Neuronal stem cell (in vitro differentiated cells): ENCODE measurements around the gene TIMM21. TPM values are rescaled to one million over a fixed set of nuclear protein-coding genes. Genes with fewer than 3 reads are reported as not detected.
A peak's percentile ranks its signal among the peaks of the same experiment; 100 is the strongest.

ENCODE experiments used
- DNase-seq: peaks from one replicate; pipeline ENCODE4 v3.0.0-alpha.2; 2013; ENCODE audit warnings: low spot score
- H2AFZ ChIP-seq: one replicate; pipeline ENCODE4 v1.6.1; 2013; ENCODE audit warnings: mild to moderate bottlenecking, low read length, inconsistent platforms
- H2AK5ac ChIP-seq: 2 replicates; pipeline ENCODE4 v1.6.1; 2013; ENCODE audit warnings: low read depth, mild to moderate bottlenecking, inconsistent platforms, low read length, moderate library complexity, mixed read lengths
- H2BK120ac ChIP-seq: 2 replicates; pipeline ENCODE4 v1.6.1; 2013; ENCODE audit warnings: low read depth, mild to moderate bottlenecking, inconsistent platforms, low read length, moderate library complexity, mixed read lengths
- H2BK12ac ChIP-seq: one replicate; pipeline ENCODE4 v1.6.1; 2013; ENCODE audit warnings: low read length, inconsistent platforms
- H2BK15ac ChIP-seq: 2 replicates; pipeline ENCODE4 v1.6.1; 2013; ENCODE audit warnings: mild to moderate bottlenecking, low read length, inconsistent platforms, mixed read lengths
- H2BK5ac ChIP-seq: one replicate; pipeline ENCODE4 v1.6.1; 2013; ENCODE audit warnings: inconsistent platforms, mild to moderate bottlenecking, low read length, moderate library complexity
- H3K14ac ChIP-seq: one replicate; pipeline ENCODE4 v1.6.1; 2013; ENCODE audit warnings: low read length, inconsistent platforms
- H3K18ac ChIP-seq: 2 replicates; pipeline ENCODE4 v1.6.1; 2013; ENCODE audit warnings: low read length, inconsistent platforms
- H3K23ac ChIP-seq: 2 replicates; pipeline ENCODE4 v1.6.1; 2013; ENCODE audit warnings: low read depth, mild to moderate bottlenecking, mixed read lengths, low read length, inconsistent platforms; ENCODE audit not compliant: poor library complexity
- H3K27ac ChIP-seq: replicated peaks from 3 replicates; pipeline ENCODE4 v1.5.1; 2013; ENCODE audit warnings: low read length, inconsistent platforms
- H3K27me3 ChIP-seq, 3 experiments: 2 replicates each; pipeline ENCODE4 v1.6.1; 2013; ENCODE audit warnings: low read length in 3 of 3, mild to moderate bottlenecking in 2 of 3, inconsistent platforms in 1 of 3, low read depth in 1 of 3, mixed read lengths in 1 of 3, moderate library complexity in 1 of 3; ENCODE audit not compliant: control insufficient read depth in 3 of 3, insufficient read depth in 3 of 3
- H3K36me3 ChIP-seq, 2 donors: replicated peaks in 1 of 2; 2 replicates each; pipeline ENCODE4 v1.6.1; 2013; ENCODE audit warnings: low read length in 2 of 2; ENCODE audit not compliant: control insufficient read depth in 2 of 2, insufficient read depth in 2 of 2
- H3K4ac ChIP-seq: 2 replicates; pipeline ENCODE4 v1.6.1; 2013; ENCODE audit warnings: inconsistent platforms, mild to moderate bottlenecking, low read length, moderate library complexity
- H3K4me1 ChIP-seq, 2 donors: 1 replicate in 1 of 2; 2 replicates in 1 of 2; pipeline ENCODE4 v1.6.1; 2013; ENCODE audit warnings: low read length in 2 of 2, low read depth in 1 of 2; ENCODE audit not compliant: control insufficient read depth in 2 of 2, insufficient read depth in 1 of 2
- H3K4me2 ChIP-seq: one replicate; pipeline ENCODE4 v1.6.1; 2013; ENCODE audit warnings: mild to moderate bottlenecking, low read length, inconsistent platforms; ENCODE audit not compliant: insufficient read depth, poor library complexity, severe bottlenecking
- H3K4me3 ChIP-seq, 2 donors: 2 replicates each; pipeline ENCODE4 v1.5.1; 2013; ENCODE audit warnings: low read length in 2 of 2, mild to moderate bottlenecking in 2 of 2, inconsistent platforms in 1 of 2, moderate library complexity in 1 of 2
- H3K79me1 ChIP-seq: one replicate; pipeline ENCODE4 v1.6.1; 2013; ENCODE audit warnings: low read depth, mild to moderate bottlenecking, inconsistent platforms, low read length, moderate library complexity
- H3K9ac ChIP-seq: one replicate; pipeline ENCODE4 v1.6.1; 2013; ENCODE audit warnings: mild to moderate bottlenecking, low read depth, low read length, inconsistent platforms; ENCODE audit not compliant: poor library complexity
- H3K9me3 ChIP-seq, 2 donors: replicated peaks in 1 of 2; 2 replicates each; pipeline versions ENCODE3 to v1.6.1; 2013; ENCODE audit warnings: low read length in 2 of 2, mild to moderate bottlenecking in 2 of 2, inconsistent platforms in 1 of 2, low read depth in 1 of 2, mixed read lengths in 1 of 2, moderate library complexity in 1 of 2; ENCODE audit not compliant: control insufficient read depth in 2 of 2, insufficient read depth in 1 of 2
- H4K8ac ChIP-seq: one replicate; pipeline ENCODE4 v1.6.1; 2013; ENCODE audit warnings: low read depth, mild to moderate bottlenecking, inconsistent platforms, low read length, moderate library complexity
- H4K91ac ChIP-seq: one replicate; pipeline ENCODE4 v1.6.1; 2013; ENCODE audit warnings: low read length, low read depth, mild to moderate bottlenecking, inconsistent platforms; ENCODE audit not compliant: poor library complexity
- WGBS, 2 donors: extraction: QIAGEN DNeasy Blood & Tissue Kit; methylation state at CpG; one replicate each; pipeline ENCODE4 v1.1.7; 2013; ENCODE audit warnings: missing lambda C conversion rate in 2 of 2, mixed read lengths in 1 of 2; ENCODE audit not compliant: insufficient read length in 2 of 2, insufficient replicate concordance in 1 of 2; ENCODE audit errors: extremely low coverage in 2 of 2; 5-methylcytosine and 5-hydroxymethylcytosine counted together
- polyA plus RNA-seq, 2 experiments: library from polyadenylated mRNA; stranded (reverse); fragments of 200-250 nt; gene quantifications; one replicate each; pipeline ENCODE4 v1.2.3, GENCODE V29; 2013

Gene TIMM21
- polyA plus RNA-seq (2013, experiment 1 of 2): 17.2 TPM
- polyA plus RNA-seq (2013, experiment 2 of 2): 18.9 TPM

- Histone ChIP-seq H3K4me3 (peak within 1 kb of the TSS; percentile 85 to 97), H2BK15ac (no peak within 1 kb of the TSS), H2BK12ac (peak within 1 kb of the TSS; percentile 35), H3K27me3 (no peaks in the 10 kb centered on the region), H3K36me3 (peaks cover 2 to 28% of the 10 kb centered on the region in 2 donors), H3K9ac (peak within 1 kb of the TSS; percentile 80), H4K8ac (no peak within 1 kb of the TSS), H3K14ac (no peak within 1 kb of the TSS), H3K4me2 (peak within 1 kb of the TSS; percentile 88), H2AFZ (peak within 1 kb of the TSS; percentile 91), H3K9me3 (no peaks in the 10 kb centered on the region), H3K4me1 (peaks cover 8 to 17% of the 10 kb centered on the region in 2 donors), H3K23ac (no peak within 1 kb of the TSS), H2BK120ac (no peak within 1 kb of the TSS), H3K4ac (no peak within 1 kb of the TSS), H4K91ac (no peak within 1 kb of the TSS), H3K18ac (peak within 1 kb of the TSS; percentile 78), H3K79me1 (peaks cover 2% of the 10 kb centered on the region), H3K27ac (peak within 1 kb of the TSS; percentile 75), H2AK5ac (peak within 1 kb of the TSS; percentile 14), H2BK5ac (no peak within 1 kb of the TSS)
- DNase-seq: peak; percentile 94
- no CpG with 5 or more reads among the region's 58 CpGs for WGBS, 2 donors
These were observed at the start of gene TIMM21, which contains the start of gene FBXO15 for GRCh38 chr18:74147779-74148542. TIMM21 (plus strand) TSS chr18:74148523; CDS start chr18:74148809, 286 bp downstream. FBXO15 (minus strand) TSS chr18:74147834; CDS start chr18:74147785, 49 bp downstream.

DNA sequence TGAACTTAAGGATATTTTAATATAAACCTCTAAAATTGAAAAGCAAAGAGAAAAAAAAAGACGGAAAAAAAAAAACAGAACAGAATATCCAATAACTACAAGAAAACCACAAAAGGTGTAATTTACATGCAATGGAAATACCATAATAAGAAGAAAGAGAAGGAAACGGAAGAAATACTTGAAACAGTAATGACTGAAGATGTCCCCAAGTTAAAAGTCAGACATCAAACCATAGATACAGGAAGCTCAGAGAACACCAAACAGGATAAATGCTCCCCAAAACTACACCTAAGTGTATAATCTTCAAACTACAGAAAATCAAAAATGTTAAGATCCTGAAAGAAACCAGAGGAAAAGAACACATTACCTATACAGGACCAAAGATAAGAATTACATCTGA is 39.9 kb upstream of the TIMM21 start:
- H2AK5ac ChIP-seq: no peak overlapping the region
- H3K4me1 ChIP-seq: no peaks in the 10 kb centered on the region
- no peaks in the 10 kb centered on the region for H3K79me1 ChIP-seq
- H2BK12ac ChIP-seq: no peak overlapping the region
- H3K36me3 ChIP-seq: no peaks in the 10 kb centered on the region
- H4K91ac ChIP-seq: no peak overlapping the region
- no peak overlapping the region for H3K18ac ChIP-seq
- H3K14ac ChIP-seq: no peak overlapping the region
- peaks cover 2 to 9% of the 10 kb centered on the region in 2 donors for H3K9me3 ChIP-seq
- no peak for DNase-seq
- no peak overlapping the region for H3K4me2 ChIP-seq
- H2BK15ac ChIP-seq: no peak overlapping the region
- H2BK120ac ChIP-seq: no peak overlapping the region
- H2BK5ac ChIP-seq: no peak overlapping the region
- no peak overlapping the region for H3K4ac ChIP-seq
- H3K9ac ChIP-seq: no peak overlapping the region
- H3K23ac ChIP-seq: no peak overlapping the region
- no peaks in the 10 kb centered on the region for H3K27me3 ChIP-seq
- H3K27ac ChIP-seq: no peak overlapping the region
- no peak overlapping the region for H3K4me3 ChIP-seq
- H2AFZ ChIP-seq: no peak overlapping the region
- H4K8ac ChIP-seq: no peak overlapping the region
- WGBS, 2 donors: no CpG with 5 or more reads among the region's 2 CpGs

DNA sequence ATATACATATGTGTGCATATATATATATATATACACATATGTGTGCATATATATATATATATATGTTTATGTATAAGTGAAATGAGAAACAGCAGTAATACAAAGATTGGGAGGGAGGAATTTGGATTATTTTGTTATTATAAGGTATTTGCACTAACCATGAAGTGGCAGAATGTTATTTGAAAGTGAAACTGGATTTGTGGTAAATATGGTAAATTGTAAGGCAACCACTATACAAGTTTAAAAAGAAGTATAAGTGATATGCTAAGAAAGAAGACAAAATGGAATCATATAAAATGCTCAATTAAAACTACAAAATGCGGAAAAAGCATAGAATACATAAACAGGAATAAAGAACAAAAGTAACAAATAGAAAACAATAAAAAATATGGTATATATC is 38.2 kb upstream of the TIMM21 start:
- H3K4ac ChIP-seq: no peak overlapping the region
- H2AK5ac ChIP-seq: no peak overlapping the region
- no peak overlapping the region for H3K14ac ChIP-seq
- H2BK12ac ChIP-seq: no peak overlapping the region
- H3K4me3 ChIP-seq: no peak overlapping the region
- H3K27me3 ChIP-seq: no peaks in the 10 kb centered on the region
- DNase-seq: no peak
- no peak overlapping the region for H2BK15ac ChIP-seq
- H2BK120ac ChIP-seq: no peak overlapping the region
- no peak overlapping the region for H4K91ac ChIP-seq
- no peak overlapping the region for H3K23ac ChIP-seq
- H3K18ac ChIP-seq: no peak overlapping the region
- H3K9me3 ChIP-seq: peaks cover 2 to 9% of the 10 kb centered on the region in 2 donors
- H3K9ac ChIP-seq: no peak overlapping the region
- H2AFZ ChIP-seq: no peak overlapping the region
- no peaks in the 10 kb centered on the region for H3K36me3 ChIP-seq
- no peak overlapping the region for H4K8ac ChIP-seq
- no CpG with 5 or more reads among the region's 1 CpG for WGBS, 2 donors
- H3K4me2 ChIP-seq: no peak overlapping the region
- no peak overlapping the region for H2BK5ac ChIP-seq
- peaks cover 5 to 6% of the 10 kb centered on the region in 2 donors for H3K4me1 ChIP-seq
- H3K79me1 ChIP-seq: no peaks in the 10 kb centered on the region
- H3K27ac ChIP-seq: no peak overlapping the region

GRCh38 chr18:74110976-74111375 is 37.3 kb upstream of the TIMM21 start:
- no peak for DNase-seq
- Histone ChIP-seq H3K4ac (no peak overlapping the region), H3K18ac (no peak overlapping the region), H3K4me2 (no peak overlapping the region), H3K36me3 (no peaks in the 10 kb centered on the region), H2BK12ac (no peak overlapping the region), H3K9me3 (peaks cover 2 to 9% of the 10 kb centered on the region in 2 donors), H3K27ac (no peak overlapping the region), H3K79me1 (no peaks in the 10 kb centered on the region), H4K91ac (no peak overlapping the region), H3K14ac (no peak overlapping the region), H2BK120ac (no peak overlapping the region), H3K23ac (no peak overlapping the region), H2AK5ac (no peak overlapping the region), H3K4me3 (no peak overlapping the region), H3K27me3 (no peaks in the 10 kb centered on the region), H2BK5ac (no peak overlapping the region), H2BK15ac (no peak overlapping the region), H2AFZ (no peak overlapping the region), H3K4me1 (peaks cover 5 to 6% of the 10 kb centered on the region in 2 donors), H4K8ac (no peak overlapping the region), H3K9ac (no peak overlapping the region)
- no CpG with 5 or more reads among the region's 4 CpGs for WGBS, 2 donors
